Activated CD8-positive, alpha-beta memory T cell treated with anti-CD3 and anti-CD28 coated beads, Interleukin-2, amount 50 U/mL, for 48 hours (primary cell): ENCODE results near the gene TARBP2.

Source experiments
- DNase-seq: peaks from one replicate; pipeline ENCODE4 v3.0.0-alpha.2; 2020

TARBP2 gene, protein sequence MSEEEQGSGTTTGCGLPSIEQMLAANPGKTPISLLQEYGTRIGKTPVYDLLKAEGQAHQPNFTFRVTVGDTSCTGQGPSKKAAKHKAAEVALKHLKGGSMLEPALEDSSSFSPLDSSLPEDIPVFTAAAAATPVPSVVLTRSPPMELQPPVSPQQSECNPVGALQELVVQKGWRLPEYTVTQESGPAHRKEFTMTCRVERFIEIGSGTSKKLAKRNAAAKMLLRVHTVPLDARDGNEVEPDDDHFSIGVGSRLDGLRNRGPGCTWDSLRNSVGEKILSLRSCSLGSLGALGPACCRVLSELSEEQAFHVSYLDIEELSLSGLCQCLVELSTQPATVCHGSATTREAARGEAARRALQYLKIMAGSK

DNA sequence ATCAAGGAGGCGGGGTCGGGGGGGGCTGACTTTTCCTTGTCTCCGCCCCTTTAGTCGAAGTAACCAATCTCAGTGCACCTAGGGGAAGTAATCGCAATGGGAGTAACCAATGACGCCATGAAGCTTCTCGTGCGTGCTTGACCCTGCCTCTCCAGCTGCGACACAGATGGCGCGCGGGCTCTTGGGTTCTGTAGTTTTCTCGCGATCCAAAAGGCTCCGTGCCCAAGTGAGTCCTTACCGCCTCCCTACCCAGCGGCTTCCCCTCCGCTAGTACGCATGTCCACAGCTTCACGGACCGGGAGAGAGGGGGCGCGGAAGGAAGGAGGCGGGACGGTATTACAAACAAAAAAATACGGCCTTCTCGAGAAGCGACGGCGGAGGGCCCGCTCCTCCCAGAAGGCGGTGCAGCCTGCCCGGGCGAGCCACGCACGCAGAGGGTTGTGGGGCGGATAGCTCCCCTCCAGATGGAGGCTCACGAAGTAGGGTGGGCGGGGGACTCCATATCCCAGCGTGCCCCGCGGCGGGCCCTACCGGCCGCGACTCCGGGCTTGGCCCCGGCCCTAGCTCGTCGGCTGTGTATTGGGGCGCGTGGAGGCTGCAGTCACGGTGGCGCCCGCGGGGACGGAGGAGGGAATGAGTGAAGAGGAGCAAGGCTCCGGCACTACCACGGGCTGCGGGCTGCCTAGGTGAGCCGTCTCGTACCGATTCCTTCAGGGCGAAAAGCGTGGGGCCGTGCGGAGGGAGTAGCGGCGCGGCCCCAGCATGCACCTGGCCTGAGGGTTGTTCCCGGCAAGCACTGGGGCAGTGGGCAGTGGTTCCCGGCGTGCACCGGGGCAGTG lies at the start of gene TARBP2:
Gene TARBP2 (plus strand): TSS at position 508 of the 839 bp plus-strand sequence. CDS start 126 bp downstream, at position 634.
- DNase-seq, result peak; percentile 95

DNA sequence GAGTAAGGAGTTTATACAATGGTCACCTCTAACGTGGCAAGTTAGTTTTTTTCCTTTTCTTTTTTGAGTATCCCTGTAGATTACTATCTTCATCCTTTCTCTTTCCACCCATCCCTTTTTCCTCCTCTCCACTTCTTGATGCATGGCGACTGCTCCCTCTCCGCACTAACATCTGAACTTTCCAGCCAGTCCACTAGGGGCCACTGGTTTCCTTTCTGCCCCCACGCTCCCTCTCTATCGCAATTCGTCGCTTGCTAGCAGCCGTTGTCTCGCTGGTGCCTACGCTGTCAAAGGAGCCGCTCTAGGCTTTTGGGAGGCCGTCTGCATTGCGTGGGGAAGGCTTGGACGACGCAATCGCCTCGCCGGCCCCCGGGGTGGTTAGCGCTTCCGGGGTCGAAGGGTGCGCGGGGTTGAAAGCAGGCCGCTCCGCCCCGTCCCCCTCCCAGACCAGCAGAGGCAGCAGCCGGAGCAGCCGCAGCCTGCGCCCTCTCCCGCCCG lies 49.4 kb upstream of the TARBP2 start, which contains the start of gene PCBP2:
Gene PCBP2 (plus strand): TSS at position 442 of the 498 bp plus-strand sequence. CDS start 2,699 bp downstream, outside the sequence.
- DNase-seq, result peak; percentile 97

DNA sequence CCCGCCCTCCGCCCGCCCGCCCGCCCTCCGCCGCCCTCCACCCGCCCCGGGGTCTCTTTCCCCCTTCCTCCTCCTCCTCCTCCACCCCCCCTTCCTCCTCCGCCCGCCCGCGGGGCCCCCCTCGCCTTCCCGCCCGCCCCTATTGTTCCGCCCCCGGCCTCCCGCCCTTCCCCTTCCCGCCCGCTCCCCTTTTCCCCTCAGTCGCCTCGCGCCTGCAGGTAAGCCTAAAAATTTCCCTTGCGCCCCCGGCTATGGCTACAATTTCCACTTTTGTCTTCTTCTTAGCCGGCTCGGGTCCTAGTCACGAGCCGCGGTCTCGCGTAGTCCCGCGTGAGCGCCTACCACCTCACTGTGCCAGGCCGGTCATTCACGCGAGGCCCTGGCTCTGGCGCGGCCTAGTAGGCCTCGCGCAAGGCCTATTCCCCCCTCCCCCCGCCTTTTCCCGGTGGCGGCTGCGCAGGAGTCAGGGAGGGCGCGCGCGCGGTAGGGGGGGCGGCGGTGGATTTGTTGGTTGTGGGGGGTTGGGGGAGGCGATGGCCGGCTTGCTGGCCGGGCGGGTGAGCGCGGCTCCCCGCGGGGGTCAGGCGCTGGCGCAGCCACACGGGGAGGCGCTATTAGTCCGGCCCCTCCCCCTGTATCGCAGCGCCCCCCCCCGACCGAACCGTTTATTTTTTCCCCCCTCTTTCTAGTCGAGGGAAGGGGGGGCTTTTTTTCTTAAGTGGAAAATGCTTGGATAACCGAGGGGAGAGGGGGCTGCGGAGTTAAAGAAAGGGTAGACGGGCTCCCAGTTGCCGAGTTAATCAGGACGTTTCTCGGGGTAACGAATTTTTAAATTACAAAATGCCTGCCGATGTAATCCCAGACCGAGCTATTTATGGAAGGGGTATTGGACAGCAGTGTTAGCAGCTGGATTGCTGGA lies 48.7 kb upstream of the TARBP2 start:
- DNase-seq, result peak; percentile 88

DNA sequence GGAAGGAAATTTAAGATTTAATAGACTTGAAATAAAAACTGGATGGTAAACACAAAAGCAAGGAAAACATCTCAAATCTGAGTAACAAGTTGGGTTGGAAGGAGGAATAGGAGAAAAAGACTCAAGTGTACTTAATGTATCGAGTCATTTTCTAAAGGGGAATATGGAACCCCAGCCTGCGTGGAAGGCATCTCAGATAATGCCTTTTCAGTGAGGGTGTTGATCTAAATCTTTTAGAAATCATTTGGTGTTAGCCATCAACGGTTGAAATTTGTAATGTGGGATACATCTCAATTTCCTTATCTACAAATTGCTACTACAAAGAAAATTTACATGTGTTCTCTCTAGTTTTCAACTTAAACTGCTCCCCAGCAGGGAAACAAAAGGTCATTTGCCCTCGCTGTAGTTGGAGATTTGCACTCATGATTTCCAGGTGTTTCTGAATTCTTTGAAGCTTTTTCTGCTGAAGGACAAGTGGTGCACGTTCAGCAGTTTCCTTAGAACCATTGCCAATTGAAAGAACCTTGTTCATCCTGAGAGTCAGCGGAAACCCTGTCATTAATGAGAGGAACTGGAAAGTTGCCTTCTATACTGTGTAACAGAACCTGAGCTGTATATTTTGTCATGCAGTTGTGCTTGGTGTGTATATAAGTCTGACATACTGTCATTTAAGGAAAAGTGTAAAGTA lies 47.0 kb upstream of the TARBP2 start:
- DNase-seq, result no peak

DNA sequence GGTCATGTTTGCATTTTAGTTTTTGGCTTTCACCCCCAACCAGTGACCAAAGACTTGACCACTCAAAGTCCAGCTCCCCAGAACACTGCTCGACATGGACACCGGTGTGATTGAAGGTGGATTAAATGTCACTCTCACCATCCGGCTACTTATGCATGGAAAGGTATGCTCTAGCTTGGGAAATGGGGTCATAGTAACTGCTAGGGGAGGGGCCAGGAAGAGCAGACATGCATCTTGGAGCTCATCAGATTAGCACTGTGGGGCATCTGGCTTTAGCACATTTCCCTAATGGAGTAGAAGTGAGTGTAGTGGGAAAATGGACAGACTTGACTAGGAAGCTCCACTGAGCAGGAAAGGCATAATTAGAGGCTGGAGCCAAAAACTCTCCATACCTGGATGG lies 46.4 kb upstream of the TARBP2 start:
- no peak for DNase-seq

DNA sequence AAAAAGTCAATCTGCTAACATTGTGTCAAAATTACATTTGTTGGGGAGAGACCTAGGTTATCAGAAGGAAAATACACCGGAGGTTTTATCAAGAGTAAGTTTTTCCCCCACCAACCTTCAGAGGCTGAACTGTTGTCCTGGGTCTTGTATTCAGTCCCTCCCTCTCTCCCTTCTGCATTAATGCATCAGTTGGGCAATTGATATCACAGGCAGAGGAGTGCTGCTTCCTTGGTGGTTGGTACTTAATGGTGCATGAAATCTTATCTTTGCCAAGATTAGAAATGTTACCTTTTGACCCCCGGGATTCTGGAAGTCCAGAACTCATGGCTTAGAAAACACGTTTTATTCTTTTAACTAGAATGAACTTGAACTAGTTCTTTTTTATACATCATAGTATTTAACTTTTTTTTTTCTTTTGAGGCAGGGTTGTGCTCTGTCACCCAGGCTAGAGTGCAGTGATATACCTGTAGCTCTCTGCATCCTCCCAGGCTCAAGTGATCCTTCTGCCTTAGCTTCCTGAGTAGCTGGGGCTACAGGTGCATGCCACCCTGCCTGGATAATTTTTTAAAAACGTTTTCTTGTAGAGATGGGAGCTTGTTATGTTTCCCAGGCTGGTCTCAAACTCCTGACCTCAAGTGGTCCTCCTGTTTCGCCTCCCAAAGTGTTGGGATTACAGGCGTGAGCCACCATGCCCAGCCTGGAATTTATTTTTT lies 44.3 kb upstream of the TARBP2 start:
- DNase-seq, result no peak

DNA sequence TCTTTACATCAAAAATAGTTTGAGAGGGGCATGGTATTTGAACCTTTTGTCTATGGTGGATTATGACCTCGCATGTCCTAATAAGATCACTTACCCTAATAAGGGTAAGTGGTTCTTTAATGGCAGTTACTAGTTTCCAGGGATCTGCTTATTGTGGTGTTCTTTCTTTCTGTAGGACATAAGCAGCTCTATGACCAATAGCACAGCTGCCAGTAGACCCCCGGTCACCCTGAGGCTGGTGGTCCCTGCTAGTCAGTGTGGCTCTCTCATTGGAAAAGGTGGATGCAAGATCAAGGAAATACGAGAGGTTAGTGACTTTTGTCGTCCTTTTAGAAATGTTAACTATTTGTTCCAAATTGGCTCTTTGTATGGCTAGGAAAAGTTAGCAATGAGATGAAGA lies 42.0 kb upstream of the TARBP2 start:
- no peak for DNase-seq

DNA sequence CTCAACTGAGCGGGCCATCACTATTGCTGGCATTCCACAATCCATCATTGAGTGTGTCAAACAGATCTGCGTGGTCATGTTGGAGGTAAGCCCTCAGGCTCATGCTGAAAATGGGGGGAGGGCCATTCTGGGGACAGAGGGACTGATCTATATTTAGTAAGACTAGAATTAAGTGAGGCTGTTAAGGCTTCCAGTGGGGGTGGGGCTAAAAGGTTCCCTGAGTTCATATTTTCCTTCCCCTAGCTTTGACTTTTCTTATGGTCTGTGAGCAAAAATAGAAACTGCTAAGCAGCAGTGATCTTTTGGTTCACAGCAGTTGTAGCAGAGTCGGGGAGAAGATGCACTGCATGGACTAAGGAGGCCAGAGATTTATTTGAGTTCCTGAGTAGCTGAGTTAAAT lies 40.0 kb upstream of the TARBP2 start:
- DNase-seq, result no peak

DNA sequence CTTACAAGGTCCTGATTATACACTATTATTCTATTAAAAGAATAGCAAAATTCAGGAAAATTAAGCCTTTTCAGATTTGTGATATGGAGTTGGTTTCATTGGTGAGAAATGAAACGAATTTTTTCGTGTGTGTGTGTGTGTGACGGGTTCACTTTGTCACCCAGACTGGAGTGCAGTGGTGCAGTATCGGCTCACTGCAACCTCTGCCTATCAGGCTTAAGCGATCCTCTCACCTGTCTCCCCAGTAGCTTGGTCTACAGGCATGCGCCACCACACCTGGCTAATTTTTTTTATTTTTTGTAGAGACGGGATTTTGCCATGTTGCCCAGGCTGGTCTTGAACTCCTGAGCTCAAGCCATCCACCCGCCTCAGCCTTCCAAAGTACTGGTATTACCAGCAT lies 39.5 kb upstream of the TARBP2 start:
- no peak for DNase-seq

DNA sequence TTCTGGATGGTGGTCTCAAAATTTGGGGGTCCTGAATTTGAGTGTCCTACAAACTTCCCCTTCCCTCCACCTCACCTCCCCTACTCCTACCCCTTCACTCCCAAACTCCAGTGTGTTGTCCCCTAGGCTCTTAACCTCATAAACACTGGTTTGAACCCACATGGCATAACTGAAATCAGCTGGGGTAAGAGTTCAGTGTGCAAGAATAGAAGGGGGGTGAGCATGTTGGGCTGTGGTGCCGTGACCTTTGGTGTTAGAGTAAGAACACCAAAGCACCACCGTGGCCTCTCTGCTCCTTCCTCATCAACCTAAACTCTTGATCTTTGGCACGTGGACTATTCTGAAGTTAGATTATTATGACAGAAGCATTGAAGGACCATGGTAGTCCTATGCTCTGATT lies 38.1 kb upstream of the TARBP2 start:
- DNase-seq, result no peak

DNA sequence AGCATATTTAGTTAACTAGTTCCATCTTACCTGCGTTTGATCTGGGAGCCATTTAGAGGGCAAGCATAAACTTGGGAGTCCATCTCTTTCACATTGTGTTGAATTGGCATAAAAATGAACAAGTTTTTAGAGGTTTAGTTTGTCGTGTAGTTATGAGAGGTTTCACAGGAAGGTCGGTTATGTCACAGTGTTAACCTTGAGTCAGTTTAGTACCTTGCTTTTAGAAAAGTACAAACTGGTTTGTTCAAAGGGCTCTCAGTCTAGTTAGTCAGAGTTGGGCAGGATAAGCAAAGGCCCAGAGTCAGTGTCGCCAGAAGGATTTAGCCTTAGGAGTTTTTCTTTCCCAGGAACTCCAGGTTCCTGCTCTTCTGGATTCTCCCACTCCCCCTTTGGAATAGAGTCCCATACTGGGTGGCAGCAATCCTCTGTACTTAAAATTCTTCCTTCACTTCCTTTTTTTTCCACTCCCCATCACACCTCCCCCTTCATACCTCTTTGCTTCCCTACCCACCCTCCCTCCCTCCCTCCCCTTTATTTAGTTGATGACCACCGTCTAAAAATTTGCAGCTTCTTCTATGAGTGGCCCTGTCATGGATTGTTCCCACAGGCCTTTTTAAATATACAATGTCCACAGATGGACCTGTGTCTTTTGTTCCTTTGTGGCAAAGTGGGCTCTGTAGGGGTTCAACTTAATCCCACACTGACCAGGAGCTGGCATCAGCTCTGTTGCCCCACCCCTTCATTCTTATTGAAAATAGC lies 37.1 kb upstream of the TARBP2 start:
- DNase-seq, result no peak

DNA sequence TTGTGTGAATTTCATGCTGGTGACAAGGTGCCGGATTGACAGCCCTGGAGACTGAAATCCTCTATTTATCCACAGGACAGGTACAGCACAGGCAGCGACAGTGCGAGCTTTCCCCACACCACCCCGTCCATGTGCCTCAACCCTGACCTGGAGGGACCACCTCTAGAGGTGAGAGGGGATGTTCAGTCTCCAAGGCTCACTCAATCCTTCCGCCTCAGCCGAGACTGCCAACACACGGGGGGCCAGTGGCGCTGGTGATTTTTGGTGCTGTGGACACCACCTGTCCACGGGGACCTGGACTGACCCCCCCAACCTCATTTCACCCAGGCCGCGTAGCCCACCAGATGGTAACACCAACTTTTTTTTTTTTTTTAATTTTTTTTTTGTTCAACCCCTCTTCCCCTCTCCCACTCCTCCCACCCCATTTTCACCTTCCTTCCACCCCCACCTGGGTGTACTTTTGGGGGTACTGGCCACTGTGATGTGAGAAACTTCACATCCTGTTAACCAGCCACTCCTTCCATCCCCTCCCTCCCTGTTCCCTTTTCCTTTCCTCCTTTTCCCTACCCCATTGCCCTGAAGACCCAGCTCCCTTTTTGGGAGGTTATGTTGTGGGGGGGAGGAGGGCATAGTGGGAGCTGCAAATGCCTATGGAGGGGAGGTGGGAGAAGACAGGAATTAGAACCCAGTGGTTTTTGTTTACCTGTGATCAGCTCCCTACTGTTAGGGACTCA lies 36.2 kb upstream of the TARBP2 start:
- no peak for DNase-seq

DNA sequence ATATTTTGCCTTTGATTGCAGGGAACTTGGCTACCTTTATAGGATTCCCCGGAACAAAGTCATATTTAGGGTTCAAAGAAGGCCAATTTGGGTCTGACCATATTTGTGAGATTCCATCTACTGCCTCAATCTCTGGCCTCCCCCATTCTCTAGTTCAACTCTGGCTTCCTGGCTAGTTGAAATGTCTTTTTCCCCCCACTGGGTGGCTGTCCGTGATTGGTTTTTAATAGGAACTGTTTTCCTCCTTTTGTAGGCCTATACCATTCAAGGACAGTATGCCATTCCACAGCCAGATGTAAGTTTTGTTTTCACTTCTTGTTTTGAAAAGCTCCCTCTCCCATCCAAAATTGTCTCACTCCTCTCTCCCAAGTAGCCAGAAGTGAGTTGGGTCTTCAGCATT lies 35.4 kb upstream of the TARBP2 start:
- no peak for DNase-seq

DNA sequence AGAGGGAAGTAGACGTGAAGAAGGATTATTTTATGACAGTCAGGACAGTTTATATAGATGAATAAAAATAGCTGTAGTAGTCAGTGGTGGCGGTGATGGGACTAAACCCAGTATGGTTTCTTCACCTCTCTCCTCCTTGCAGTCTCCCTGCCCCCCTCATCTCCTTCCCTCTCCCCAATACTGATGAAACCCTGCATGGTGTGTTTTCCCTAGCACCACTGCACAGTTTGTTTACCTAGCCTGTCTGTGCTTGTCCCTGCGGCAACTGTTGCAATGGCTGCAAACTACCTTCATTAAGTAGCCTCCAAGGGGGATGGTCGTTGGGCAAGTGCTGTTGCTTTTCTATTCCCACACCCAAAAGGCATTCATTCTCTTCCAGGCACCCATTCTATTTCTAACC lies 34.4 kb upstream of the TARBP2 start:
- no peak for DNase-seq

DNA sequence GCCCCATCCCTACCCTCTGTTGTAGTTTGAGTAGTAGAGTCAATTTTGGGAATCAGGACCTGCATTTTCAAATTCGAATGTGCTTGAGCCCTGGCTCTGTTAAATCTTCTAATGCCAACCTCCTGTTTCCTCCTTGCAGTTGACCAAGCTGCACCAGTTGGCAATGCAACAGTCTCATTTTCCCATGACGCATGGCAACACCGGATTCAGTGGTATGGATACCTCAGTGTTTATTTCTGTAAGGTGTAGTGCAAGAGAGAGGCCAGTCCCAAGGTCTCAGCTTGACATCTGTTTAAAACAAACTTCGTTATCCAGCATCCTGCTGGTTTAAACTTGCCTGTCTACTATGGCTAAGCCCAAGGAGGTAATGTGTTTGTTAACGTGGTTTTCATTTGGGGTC lies 34.0 kb upstream of the TARBP2 start:
- no peak for DNase-seq

DNA sequence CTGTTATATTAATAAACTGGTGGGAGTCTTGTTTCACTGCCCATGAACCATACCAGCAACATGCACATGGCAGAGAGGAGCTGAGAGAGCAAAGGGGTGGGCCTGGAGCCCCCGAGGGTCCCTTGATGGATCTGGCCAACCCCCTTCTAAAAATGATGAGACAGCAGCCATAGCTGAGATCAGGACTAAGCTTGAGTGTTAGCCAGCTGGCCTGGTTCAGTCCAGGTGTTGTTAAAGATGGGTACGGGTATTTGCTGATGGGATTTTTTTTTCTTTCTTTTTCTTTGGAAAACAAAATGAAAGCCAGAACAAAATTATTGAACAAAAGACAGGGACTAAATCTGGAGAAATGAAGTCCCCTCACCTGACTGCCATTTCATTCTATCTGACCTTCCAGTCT lies 33.2 kb upstream of the TARBP2 start:
- DNase-seq, result no peak

DNA sequence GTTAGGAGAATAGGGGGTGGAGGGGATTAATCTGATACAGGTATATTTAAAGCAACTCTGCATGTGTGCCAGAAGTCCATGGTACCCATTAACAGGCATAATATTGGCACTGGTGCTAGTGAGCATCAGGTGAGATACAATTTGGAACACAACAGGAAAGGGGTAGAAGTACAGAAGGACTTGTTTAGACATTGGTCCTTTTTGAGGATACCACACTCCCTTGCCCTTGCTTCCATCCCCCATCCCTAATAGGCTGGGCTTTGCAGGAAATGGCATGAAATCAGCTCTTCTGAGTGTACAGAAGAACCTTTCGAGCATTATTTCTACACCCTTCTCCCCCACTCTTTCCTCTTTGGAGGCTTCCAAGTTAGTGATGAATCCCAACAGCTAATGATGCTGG lies 32.8 kb upstream of the TARBP2 start:
- DNase-seq, result no peak

DNA sequence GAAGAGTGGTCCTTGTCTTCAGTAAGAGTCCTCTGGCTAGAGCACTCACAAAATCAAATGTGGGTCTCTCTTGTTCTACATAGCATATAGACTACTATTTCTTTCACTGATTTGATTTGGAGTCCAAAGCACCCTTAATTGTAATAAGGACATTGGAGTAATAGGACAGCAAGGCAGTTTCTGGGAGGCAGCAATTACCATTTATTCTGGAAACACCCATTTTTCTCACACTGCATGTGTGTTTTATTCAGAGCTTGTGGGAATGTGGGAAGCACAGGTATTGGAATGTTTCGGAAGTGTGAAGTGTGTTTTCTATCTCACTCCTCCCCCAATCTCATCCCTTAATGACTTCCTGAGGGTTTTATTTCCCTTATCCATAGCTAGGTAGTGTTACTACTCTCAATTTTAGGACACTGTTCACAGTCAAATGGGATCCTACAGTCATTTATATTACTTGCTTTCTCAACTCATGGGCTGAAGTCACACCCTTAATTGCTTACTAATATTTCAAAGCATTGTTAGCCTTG lies 29.0 kb upstream of the TARBP2 start:
- DNase-seq, result no peak

DNA sequence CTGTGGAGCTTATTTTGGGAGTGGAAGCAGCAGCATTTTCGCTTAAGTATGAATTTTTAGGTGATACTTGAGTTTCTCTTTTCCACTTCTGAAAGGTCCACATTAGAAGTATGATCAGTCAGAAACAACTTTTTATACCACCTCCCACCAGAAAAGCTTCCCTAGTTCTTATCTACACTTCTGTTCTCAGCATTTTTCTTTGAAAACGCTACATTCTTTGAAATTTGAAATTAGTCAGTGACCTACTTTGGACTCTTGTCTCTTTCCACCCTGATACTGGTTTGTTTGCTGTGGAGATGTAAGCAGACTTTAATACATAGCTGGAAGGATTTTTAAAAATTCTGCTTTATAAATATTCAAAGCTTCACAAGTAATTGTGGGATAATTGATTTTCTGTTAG lies 27.0 kb upstream of the TARBP2 start:
- no peak for DNase-seq

DNA sequence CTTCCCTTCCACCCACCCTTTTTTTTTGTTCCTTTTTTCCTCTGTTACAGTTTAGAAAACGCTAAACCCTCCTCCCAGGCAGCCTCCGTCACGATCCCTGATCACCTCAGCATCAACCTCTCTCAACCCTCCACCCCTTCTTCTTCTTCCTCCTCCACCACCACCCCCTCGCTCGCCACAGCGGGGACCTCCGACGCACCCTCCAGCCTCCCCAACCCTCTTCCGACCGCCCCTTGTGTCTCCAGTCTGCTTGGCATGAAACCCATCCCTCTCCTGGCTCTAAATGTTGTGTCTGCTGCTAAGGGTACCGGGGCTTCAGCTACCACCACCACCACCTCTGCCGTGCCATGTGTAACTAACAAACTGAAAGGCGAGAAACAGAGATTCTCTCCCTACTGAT lies 26.3 kb upstream of the TARBP2 start:
- DNase-seq, result no peak
